GM21367 (cell line): Measurements from ENCODE around the gene AMOT.
"Not testable (repeated sequence)": the region's sequence is repeated elsewhere in the genome, so short reads cannot be mapped to it uniquely, and the experiment has no call there.

Experiments used
- ATAC-seq: cut with Tn5 transposase; IDR thresholded peaks from one replicate; pipeline ENCODE4 v1.9.1; 2021; ENCODE audit not compliant: unreplicated experiment

The AMOT gene

GRCh38 chrX:112840382-112841113 lies at the start of gene AMOT:
Gene AMOT, minus strand, starts transcription at chrX:112840831. Its CDS starts 17,705 bp downstream, at chrX:112823126.
- peak; percentile 59 for ATAC-seq

- no peak for ATAC-seq
Observed at GRCh38 chrX:112889400-112889799, 48.8 kb upstream of the AMOT start.

GRCh38 chrX:112888916-112889315 lies 48.3 kb upstream of the AMOT start:
- ATAC-seq = no peak

GRCh38 chrX:112877771-112878173 lies 37.1 kb upstream of the AMOT start:
- no peak for ATAC-seq

GRCh38 chrX:112874614-112875013 lies 34.0 kb upstream of the AMOT start:
- ATAC-seq = no peak

- ATAC-seq = no peak
Observed at GRCh38 chrX:112874175-112874574, 33.5 kb upstream of the AMOT start.

GRCh38 chrX:112868586-112868985 lies 28.0 kb upstream of the AMOT start:
- no peak for ATAC-seq

- peak; percentile 87 for ATAC-seq
Observed at GRCh38 chrX:112867570-112867969, 26.9 kb upstream of the AMOT start.

- ATAC-seq = no peak
Observed at GRCh38 chrX:112866175-112866574, 25.5 kb upstream of the AMOT start.

- no peak for ATAC-seq
Observed at GRCh38 chrX:112865464-112866025, 24.9 kb upstream of the AMOT start.

GRCh38 chrX:112863850-112864249 lies 23.2 kb upstream of the AMOT start:
- no peak for ATAC-seq

GRCh38 chrX:112857478-112857878 lies 16.8 kb upstream of the AMOT start:
- ATAC-seq = peak; percentile 96

GRCh38 chrX:112854901-112855300 lies 14.3 kb upstream of the AMOT start:
- ATAC-seq = not testable (repeated sequence)

GRCh38 chrX:112852851-112853250 lies 12.2 kb upstream of the AMOT start:
- no peak for ATAC-seq

GRCh38 chrX:112851806-112852205 lies 11.2 kb upstream of the AMOT start:
- ATAC-seq = peak; percentile 56

- ATAC-seq = peak; percentile 90
Observed at GRCh38 chrX:112851161-112851779, 10.6 kb upstream of the AMOT start.

GRCh38 chrX:112849016-112849415 lies 8.4 kb upstream of the AMOT start:
- no peak for ATAC-seq

- no peak for ATAC-seq
Observed at GRCh38 chrX:112846782-112847181, 6.2 kb upstream of the AMOT start.

- no peak for ATAC-seq
Observed at GRCh38 chrX:112846187-112846586, 5.6 kb upstream of the AMOT start.

- ATAC-seq = no peak
Observed at GRCh38 chrX:112844250-112844649, 3.6 kb upstream of the AMOT start.

- no peak for ATAC-seq
Observed at GRCh38 chrX:112841820-112842157, 1.2 kb upstream of the AMOT start.

GRCh38 chrX:112841114-112841819 lies 636 bp upstream of the AMOT start:
- ATAC-seq = peak; percentile 99
